ENCODE measurements around the gene GPR50. TPM values are rescaled to one million over a fixed set of nuclear protein-coding genes. Genes with fewer than 3 reads are reported as not detected.

The GPR50 gene
- total and polyA plus RNA-seq, 3 experiments from 2014 or later: not detected

DNA sequence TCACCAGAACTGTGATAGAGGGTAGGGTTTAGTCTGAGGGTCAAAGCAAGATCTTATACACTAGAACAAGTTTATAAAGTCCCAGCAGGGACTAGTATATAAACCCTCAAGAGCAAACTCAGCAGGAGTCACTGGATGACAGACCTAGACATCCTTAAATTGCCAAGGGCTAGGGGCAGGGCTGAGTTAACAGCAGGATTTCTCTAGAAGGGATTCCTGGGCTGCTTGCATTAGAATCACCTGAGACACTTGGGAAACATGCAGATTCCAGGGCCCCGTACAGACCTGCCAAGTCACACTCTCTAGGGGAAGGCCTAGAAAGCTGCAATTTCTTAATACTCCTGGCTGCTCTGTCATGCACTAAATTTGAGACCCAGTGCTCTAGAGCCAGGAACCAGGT is 6.6 kb upstream of the GPR50 start:
- ChIA-PET POLR2A (no interaction called here), CTCF (no interaction called here)
- H3K27ac ChIP-seq (ENCODE audit: low read depth, low read length): no peak overlapping the region
- H3K9me3 Mint-ChIP-seq: peaks cover 0 to under 1% (median 0%) of the 10 kb centered on the region in 5 donors
- no peaks in the 10 kb centered on the region for H3K27me3 ChIP-seq (ENCODE audit: insufficient read depth, low read length, poor library complexity, severe bottlenecking)
- H3K36me3 Mint-ChIP-seq: no peaks in the 10 kb centered on the region
- no peak for DNase-seq
- H3K4me3 Mint-ChIP-seq: no peak overlapping the region
- peaks cover 14 to 19% of the 10 kb centered on the region in 2 donors for H3K27me3 Mint-ChIP-seq
- peaks cover 0 to 2% (median 0%) of the 10 kb centered on the region in 3 donors for H3K4me1 Mint-ChIP-seq
- no peak overlapping the region for H3K27ac Mint-ChIP-seq
- H3K9me3 ChIP-seq (ENCODE audit: low read length): no peaks in the 10 kb centered on the region
- no peaks in the 10 kb centered on the region for H3K4me1 ChIP-seq (ENCODE audit: insufficient read depth, low read length)
- no peak overlapping the region for H3K4me3 ChIP-seq (ENCODE audit: low read length)
- no peaks in the 10 kb centered on the region for H3K36me3 ChIP-seq (ENCODE audit: insufficient read depth, low read length)

DNA sequence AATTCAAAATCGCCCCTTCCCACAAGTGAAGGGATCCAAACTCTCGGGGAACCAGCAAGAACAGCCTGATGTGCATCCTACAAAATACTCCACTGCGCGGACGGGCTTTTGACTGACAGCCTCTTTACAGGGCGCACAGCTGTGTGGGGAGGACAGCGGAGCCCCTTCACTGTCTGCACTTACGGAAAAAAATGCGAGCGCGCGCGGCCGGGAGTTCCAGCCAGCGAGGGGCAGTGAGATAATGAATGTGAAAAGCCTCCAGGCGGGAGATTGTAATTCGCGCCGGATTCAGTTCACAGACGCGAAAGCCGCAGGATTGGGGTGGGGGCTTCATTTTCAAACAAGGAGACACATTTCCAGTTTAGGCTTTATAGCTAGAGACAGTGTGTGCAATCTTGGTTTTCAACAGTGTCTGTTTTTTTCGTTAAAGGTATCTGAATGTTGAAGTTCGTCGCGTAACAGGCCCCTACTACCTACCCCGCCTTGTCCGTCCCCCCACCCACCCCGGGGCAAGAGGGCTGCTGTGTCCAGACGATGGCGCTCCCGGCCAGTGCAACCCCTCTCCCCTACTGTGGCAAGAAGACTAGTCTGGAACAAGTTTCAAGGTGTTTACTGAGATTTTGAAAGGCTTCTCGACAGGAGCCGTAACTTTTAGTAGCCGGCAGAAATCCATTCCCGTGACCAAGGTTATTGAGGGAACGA is 1.7 kb upstream of the GPR50 start:
- no peaks in the 10 kb centered on the region for H3K4me1 ChIP-seq (ENCODE audit: insufficient read depth, low read length)
- H3K4me1 Mint-ChIP-seq: peaks cover 7 to 21% (median 8%) of the 10 kb centered on the region in 3 donors
- no peak overlapping the region for H3K27ac Mint-ChIP-seq
- peaks cover 28 to 36% of the 10 kb centered on the region in 2 donors for H3K27me3 Mint-ChIP-seq
- no peak overlapping the region for H3K27ac ChIP-seq (ENCODE audit: low read depth, low read length)
- no peaks in the 10 kb centered on the region for H3K36me3 ChIP-seq (ENCODE audit: insufficient read depth, low read length)
- H3K9me3 ChIP-seq (ENCODE audit: low read length): no peaks in the 10 kb centered on the region
- CTCF ChIA-PET: no interaction called here
- no peaks in the 10 kb centered on the region for H3K36me3 Mint-ChIP-seq
- H3K4me3 Mint-ChIP-seq: no peak overlapping the region
- no peak overlapping the region for H3K4me3 ChIP-seq (ENCODE audit: low read length)
- H3K27me3 ChIP-seq (ENCODE audit: insufficient read depth, low read length, poor library complexity, severe bottlenecking): no peaks in the 10 kb centered on the region
- no peak for DNase-seq
- peaks cover 0 to 1% (median 0%) of the 10 kb centered on the region in 5 donors for H3K9me3 Mint-ChIP-seq
- POLR2A ChIA-PET: no interaction called here

DNA sequence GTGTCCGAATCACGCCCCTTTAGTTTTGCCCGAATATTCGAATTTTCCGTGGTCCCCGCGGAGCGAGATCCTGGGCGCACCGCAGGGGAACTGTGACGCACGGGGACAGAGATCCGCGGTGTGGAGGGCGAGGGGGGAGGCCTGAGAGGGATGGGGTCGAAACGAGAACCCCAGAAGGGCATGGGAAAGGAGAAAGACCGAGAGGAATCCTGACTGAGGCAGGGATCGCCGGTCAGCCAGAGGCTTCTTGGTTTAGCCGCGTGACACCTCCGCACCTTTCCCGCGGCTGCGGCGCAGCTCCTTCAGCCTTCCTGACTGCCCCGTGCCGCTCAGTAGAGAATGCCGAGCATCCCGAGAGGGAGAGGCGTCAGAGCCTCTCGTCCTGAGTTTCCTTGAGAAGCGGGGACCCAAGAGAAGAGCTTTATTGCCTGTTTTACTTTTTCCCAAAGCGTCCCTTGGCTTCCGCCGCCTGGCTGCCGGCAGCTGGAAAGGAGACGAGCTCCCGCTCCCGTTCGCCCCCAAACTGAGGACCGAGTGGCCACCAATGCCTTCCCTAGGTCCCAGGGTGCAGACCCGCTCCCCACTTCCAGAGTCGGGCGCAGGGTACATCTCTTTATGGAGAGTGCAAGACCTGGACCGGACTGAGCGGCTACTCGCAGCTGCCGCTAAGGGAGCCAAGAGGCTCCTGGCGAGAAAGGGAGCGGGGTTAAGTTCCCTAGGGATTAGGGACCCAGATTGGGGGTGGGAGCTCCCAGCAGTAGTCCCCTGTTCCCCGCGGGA is 911 bp upstream of the GPR50 start:
- no peak overlapping the region for H3K27ac Mint-ChIP-seq
- peaks cover 0 to 1% (median 0%) of the 10 kb centered on the region in 5 donors for H3K9me3 Mint-ChIP-seq
- H3K27me3 Mint-ChIP-seq: peaks cover 34 to 44% of the 10 kb centered on the region in 2 donors
- Histone ChIP-seq H3K27me3 (ENCODE audit: insufficient read depth, low read length, poor library complexity, severe bottlenecking) (no peaks in the 10 kb centered on the region), H3K4me3 (ENCODE audit: low read length) (no peak overlapping the region), H3K27ac (ENCODE audit: low read depth, low read length) (no peak overlapping the region), H3K36me3 (ENCODE audit: insufficient read depth, low read length) (no peaks in the 10 kb centered on the region), H3K4me1 (ENCODE audit: insufficient read depth, low read length) (no peaks in the 10 kb centered on the region), H3K9me3 (ENCODE audit: low read length) (no peaks in the 10 kb centered on the region)
- H3K4me3 Mint-ChIP-seq: no peak overlapping the region
- peaks cover 7 to 21% (median 8%) of the 10 kb centered on the region in 3 donors for H3K4me1 Mint-ChIP-seq
- DNase-seq: no peak
- H3K36me3 Mint-ChIP-seq: no peaks in the 10 kb centered on the region
- CTCF ChIA-PET: no interaction called here
- POLR2A ChIA-PET: no interaction called here

DNA sequence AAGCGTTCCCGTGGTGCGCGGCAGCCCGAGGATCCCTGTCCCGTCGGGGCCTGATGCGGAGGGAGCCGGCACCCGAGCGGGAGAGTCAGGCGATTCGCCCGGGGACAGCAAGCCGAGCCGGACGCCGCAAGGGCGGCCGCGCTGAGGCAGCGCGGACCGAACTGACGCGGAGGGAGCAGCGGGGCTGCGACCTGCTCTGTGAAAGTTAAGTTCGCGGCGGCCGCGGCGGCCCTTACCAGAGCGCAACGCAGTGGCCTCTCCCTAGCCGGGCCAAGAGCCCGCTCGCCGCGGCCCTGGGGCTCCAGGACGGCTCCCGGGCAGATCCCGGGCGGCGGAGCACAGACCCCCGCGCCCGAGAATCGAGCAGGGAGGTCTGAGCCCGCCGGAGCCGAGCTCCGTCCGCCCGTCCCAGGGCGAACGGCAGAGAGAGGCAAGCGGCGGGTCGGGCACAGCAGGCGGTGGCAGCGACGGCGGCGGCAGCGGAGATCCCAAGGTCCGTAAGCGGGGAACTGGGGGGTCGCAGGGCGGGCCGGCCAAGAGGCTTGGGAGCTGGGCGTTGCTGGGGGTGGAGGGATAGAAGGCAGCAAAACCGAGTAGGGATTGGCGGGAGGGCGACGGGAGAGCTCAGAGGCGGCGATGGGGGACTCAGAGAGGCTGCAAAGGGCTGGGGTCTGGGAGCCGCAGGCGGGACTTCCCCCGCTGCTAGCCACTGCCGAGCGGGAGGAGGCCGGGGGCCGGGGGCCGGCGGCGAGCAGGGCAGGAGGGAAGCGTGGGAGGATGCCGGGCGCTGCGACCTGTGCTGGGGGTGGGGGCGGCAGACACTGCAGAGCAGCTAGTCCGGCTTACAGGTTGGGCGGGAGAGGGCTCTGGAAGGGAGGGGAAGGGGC is 1.0 kb downstream of the GPR50 start:
- peaks cover 0 to 3% (median 2%) of the 10 kb centered on the region in 5 donors for H3K9me3 Mint-ChIP-seq
- no peak for DNase-seq
- Histone ChIP-seq H3K27me3 (ENCODE audit: insufficient read depth, low read length, poor library complexity, severe bottlenecking) (no peaks in the 10 kb centered on the region), H3K4me1 (ENCODE audit: insufficient read depth, low read length) (no peaks in the 10 kb centered on the region), H3K4me3 (ENCODE audit: low read length) (no peak overlapping the region), H3K36me3 (ENCODE audit: insufficient read depth, low read length) (no peaks in the 10 kb centered on the region), H3K9me3 (ENCODE audit: low read length) (no peaks in the 10 kb centered on the region), H3K27ac (ENCODE audit: low read depth, low read length) (no peak overlapping the region)
- POLR2A ChIA-PET: no interaction called here
- CTCF ChIA-PET: no interaction called here
- no peaks in the 10 kb centered on the region for H3K36me3 Mint-ChIP-seq
- H3K4me3 Mint-ChIP-seq: no peak overlapping the region
- no peak overlapping the region for H3K27ac Mint-ChIP-seq
- peaks cover 47 to 58% of the 10 kb centered on the region in 2 donors for H3K27me3 Mint-ChIP-seq
- H3K4me1 Mint-ChIP-seq: peaks cover 7 to 21% (median 8%) of the 10 kb centered on the region in 3 donors

DNA sequence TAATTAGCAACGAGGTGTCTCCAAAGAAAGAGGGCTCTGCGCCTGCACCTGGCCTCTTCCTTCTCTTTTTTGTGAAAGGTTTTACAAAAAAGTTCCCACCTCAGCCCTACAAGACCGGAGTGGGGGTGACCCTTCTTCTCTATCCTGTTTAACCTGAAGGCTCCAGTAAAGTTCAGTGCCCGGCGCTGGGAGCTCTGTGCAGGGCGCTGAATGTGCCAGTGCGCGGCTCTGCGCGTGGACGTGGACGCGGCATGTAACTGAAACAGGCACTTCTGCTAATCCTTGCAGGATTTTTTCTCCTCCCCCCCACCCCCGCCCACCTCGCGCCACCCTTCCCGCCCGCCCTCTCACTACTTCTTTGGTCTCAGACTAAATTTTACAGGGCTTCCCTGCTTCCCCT is 2.4 kb downstream of the GPR50 start:
- POLR2A ChIA-PET: no interaction called here
- H3K27me3 ChIP-seq (ENCODE audit: insufficient read depth, low read length, poor library complexity, severe bottlenecking): no peaks in the 10 kb centered on the region
- H3K27ac ChIP-seq (ENCODE audit: low read depth, low read length): no peak overlapping the region
- peaks cover 0 to 3% (median 2%) of the 10 kb centered on the region in 5 donors for H3K9me3 Mint-ChIP-seq
- no peak for DNase-seq
- H3K4me1 Mint-ChIP-seq: peaks cover 7 to 22% (median 8%) of the 10 kb centered on the region in 3 donors
- H3K36me3 ChIP-seq (ENCODE audit: insufficient read depth, low read length): no peaks in the 10 kb centered on the region
- no peaks in the 10 kb centered on the region for H3K9me3 ChIP-seq (ENCODE audit: low read length)
- CTCF ChIA-PET: no interaction called here
- no peaks in the 10 kb centered on the region for H3K36me3 Mint-ChIP-seq
- H3K4me3 ChIP-seq (ENCODE audit: low read length): no peak overlapping the region
- H3K27ac Mint-ChIP-seq: no peak overlapping the region
- H3K4me1 ChIP-seq (ENCODE audit: insufficient read depth, low read length): no peaks in the 10 kb centered on the region
- peak overlapping the region in 1 of 7 donors; percentile 41 for H3K4me3 Mint-ChIP-seq
- peaks cover 46 to 64% of the 10 kb centered on the region in 2 donors for H3K27me3 Mint-ChIP-seq

DNA sequence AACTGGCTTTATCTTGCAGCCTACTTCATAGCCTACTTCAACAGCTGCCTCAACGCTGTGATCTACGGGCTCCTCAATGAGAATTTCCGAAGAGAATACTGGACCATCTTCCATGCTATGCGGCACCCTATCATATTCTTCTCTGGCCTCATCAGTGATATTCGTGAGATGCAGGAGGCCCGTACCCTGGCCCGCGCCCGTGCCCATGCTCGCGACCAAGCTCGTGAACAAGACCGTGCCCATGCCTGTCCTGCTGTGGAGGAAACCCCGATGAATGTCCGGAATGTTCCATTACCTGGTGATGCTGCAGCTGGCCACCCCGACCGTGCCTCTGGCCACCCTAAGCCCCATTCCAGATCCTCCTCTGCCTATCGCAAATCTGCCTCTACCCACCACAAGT is 4.0 kb downstream of the GPR50 start:
- ChIA-PET CTCF (no interaction called here), POLR2A (no interaction called here)
- peaks cover 38 to 64% of the 10 kb centered on the region in 2 donors for H3K27me3 Mint-ChIP-seq
- Histone ChIP-seq H3K27ac (ENCODE audit: low read depth, low read length) (no peak overlapping the region), H3K27me3 (ENCODE audit: insufficient read depth, low read length, poor library complexity, severe bottlenecking) (no peaks in the 10 kb centered on the region), H3K9me3 (ENCODE audit: low read length) (no peaks in the 10 kb centered on the region), H3K4me1 (ENCODE audit: insufficient read depth, low read length) (no peaks in the 10 kb centered on the region), H3K36me3 (ENCODE audit: insufficient read depth, low read length) (no peaks in the 10 kb centered on the region), H3K4me3 (ENCODE audit: low read length) (no peak overlapping the region)
- no peak overlapping the region for H3K4me3 Mint-ChIP-seq
- DNase-seq: no peak
- H3K9me3 Mint-ChIP-seq: peaks cover 0 to 3% (median 2%) of the 10 kb centered on the region in 5 donors
- H3K4me1 Mint-ChIP-seq: peaks cover 7 to 21% (median 10%) of the 10 kb centered on the region in 3 donors
- no peaks in the 10 kb centered on the region for H3K36me3 Mint-ChIP-seq
- peak overlapping the region in 1 of 8 donors; percentile 82 for H3K27ac Mint-ChIP-seq

DNA sequence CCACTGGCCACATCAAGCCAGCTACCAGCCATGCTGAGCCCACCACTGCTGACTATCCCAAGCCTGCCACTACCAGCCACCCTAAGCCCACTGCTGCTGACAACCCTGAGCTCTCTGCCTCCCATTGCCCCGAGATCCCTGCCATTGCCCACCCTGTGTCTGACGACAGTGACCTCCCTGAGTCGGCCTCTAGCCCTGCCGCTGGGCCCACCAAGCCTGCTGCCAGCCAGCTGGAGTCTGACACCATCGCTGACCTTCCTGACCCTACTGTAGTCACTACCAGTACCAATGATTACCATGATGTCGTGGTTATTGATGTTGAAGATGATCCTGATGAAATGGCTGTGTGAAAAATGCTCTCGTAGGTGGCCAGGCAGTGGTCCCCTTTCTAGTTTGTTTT is 4.7 kb downstream of the GPR50 start:
- Mint-ChIP-seq H3K27me3 (peaks cover 41 to 67% of the 10 kb centered on the region in 2 donors), H3K4me3 (no peak overlapping the region), H3K4me1 (peaks cover 7 to 21% (median 10%) of the 10 kb centered on the region in 3 donors), H3K36me3 (no peaks in the 10 kb centered on the region), H3K27ac (no peak overlapping the region), H3K9me3 (peaks cover 0 to 3% (median 2%) of the 10 kb centered on the region in 5 donors)
- POLR2A ChIA-PET: no interaction called here
- Histone ChIP-seq H3K27me3 (ENCODE audit: insufficient read depth, low read length, poor library complexity, severe bottlenecking) (no peaks in the 10 kb centered on the region), H3K4me1 (ENCODE audit: insufficient read depth, low read length) (no peaks in the 10 kb centered on the region), H3K36me3 (ENCODE audit: insufficient read depth, low read length) (no peaks in the 10 kb centered on the region), H3K9me3 (ENCODE audit: low read length) (no peaks in the 10 kb centered on the region), H3K27ac (ENCODE audit: low read depth, low read length) (no peak overlapping the region), H3K4me3 (ENCODE audit: low read length) (no peak overlapping the region)
- CTCF ChIA-PET: no interaction called here
- DNase-seq: no peak
